ENCODE data around the gene THBS2. TPM values are rescaled to one million over a fixed set of nuclear protein-coding genes. Genes with fewer than 3 reads are reported as not detected.
"Not testable (repeated sequence)": the region's sequence is repeated elsewhere in the genome, so short reads cannot be mapped to it uniquely, and the experiment has no call there.

Gene THBS2
- total and polyA plus RNA-seq, 2 donors, result 22.8 to 140 TPM

DNA sequence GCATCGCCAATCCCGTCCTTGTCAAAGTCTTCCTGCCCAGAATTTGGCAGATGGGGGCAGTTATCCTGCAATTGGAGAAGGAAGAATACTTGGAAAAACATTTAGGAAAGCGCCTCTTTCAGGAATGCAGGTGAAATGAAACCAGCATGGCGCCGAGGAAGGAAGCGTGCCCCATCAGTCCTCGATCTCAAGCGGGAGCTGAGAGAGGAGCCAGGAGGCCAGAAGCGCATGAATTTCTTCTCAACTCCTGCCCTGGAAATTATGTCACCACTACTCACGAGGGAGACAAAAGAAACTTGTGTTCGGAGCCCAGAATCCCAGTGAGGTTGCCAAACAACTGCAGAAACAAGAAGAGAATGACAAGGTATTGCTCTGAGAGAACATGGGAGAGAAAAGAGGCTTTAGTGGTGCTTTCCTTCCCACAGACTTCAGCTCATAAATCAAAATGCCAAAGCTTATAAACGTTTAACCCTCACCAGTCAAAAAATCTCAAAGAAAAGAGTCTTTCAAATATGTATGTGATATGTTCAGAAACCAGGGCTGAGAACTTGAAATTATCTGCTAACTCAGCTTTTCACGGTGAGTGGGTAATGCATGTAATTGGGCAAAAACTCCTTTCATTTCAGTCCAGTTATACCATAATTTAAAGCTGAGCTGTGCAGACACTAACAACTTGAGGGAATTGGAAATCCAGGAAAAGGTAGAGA, 23.9 kb downstream of the THBS2 start:
- WGBS, result 59% methylated on average over 13 of the region's 13 CpGs
- Histone ChIP-seq H3K27ac (ENCODE audit: low read depth) (no peak overlapping the region), H3K4me3 (ENCODE audit: low read depth, low read length) (no peak overlapping the region), H3K36me3 (ENCODE audit: insufficient read depth) (peaks cover 5% of the 10 kb centered on the region), H3K4me1 (ENCODE audit: insufficient read depth) (no peaks in the 10 kb centered on the region)
- DNase-seq (ENCODE audit: extremely low spot score), result no peak

DNA sequence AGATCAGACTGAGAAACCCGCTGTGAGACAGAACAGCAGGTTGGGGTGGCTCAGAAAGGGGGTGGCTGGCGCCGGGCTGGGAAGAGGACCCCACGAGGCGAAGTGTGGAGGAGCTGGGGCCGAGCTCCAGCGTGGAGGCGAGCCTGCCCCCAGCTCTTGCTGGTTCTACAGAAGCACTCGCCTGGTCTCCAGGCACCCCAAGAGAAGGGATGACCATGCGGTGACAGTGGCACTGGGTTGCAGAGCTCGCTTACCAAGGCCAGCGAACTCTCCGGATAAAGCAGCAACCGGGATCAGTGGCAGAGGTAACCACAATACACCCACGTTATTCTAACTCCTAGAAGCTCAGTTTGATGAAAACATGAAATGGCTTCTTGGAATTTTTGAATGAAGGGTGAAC, 26.5 kb downstream of the THBS2 start:
- no peaks in the 10 kb centered on the region for H3K4me1 ChIP-seq (ENCODE audit: insufficient read depth)
- 95% methylated on average over 15 of the region's 15 CpGs for WGBS
- H3K36me3 ChIP-seq (ENCODE audit: insufficient read depth), result peaks cover 5% of the 10 kb centered on the region
- H3K4me3 ChIP-seq (ENCODE audit: low read depth, low read length), result no peak overlapping the region
- no peak overlapping the region for H3K27ac ChIP-seq (ENCODE audit: low read depth)
- no peak for DNase-seq (ENCODE audit: extremely low spot score)

DNA sequence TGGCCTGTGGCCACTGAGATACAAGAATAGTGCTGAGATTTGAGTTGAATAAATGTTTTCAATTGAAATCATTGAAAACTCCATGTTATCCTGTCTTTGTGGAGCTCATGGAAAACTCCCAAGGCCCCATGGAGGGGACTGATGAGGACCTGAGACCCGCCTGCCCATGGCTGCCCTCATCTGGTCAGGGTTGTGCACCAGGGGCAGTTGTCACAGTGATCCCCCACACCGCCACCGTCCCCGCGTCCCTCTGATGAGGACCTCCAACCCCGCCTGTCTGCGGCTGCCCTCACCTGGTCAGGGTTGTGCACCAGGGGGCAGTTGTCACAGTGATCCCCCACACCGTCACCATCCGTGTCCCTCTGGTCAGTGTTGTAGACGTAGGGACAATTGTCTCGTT, 27.8 kb downstream of the THBS2 start:
- Histone ChIP-seq H3K27ac (ENCODE audit: low read depth) (no peak overlapping the region), H3K4me3 (ENCODE audit: low read depth, low read length) (no peak overlapping the region), H3K36me3 (ENCODE audit: insufficient read depth) (peaks cover 5% of the 10 kb centered on the region), H3K4me1 (ENCODE audit: insufficient read depth) (no peaks in the 10 kb centered on the region)
- no peak for DNase-seq (ENCODE audit: extremely low spot score)
- WGBS, result 96% methylated on average over 11 of the region's 11 CpGs

- no peak overlapping the region for H3K27ac ChIP-seq (ENCODE audit: low read depth)
- WGBS, result 94% methylated on average over 23 of the region's 23 CpGs
- H3K4me3 ChIP-seq (ENCODE audit: low read depth, low read length), result no peak overlapping the region
- H3K4me1 ChIP-seq (ENCODE audit: insufficient read depth), result no peaks in the 10 kb centered on the region
- no peak for DNase-seq (ENCODE audit: extremely low spot score)
- H3K36me3 ChIP-seq (ENCODE audit: insufficient read depth), result peaks cover 5% of the 10 kb centered on the region
Measured at GRCh38 chr6:169225131-169225576, 28.5 kb downstream of the THBS2 start.

DNA sequence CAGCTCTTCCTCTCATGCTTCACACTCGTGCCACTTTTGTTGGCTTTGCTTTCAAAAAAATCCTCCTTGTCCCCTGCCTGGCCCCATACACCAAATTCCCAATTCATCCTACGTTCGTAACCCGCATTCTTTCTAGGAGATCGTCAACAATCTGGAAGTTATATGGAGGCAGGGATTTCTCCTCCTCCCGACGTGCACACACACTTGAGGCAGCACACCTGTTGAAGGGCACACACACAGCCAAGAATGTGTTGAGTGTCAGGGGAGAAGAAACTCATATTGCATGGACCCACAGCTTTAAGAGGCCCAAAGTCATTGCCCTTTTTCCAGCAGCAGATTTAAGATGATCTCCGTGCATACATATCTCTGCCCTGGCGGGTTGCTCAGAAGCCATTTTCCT, 28.9 kb downstream of the THBS2 start:
- Histone ChIP-seq H3K36me3 (ENCODE audit: insufficient read depth) (peaks cover 5% of the 10 kb centered on the region), H3K27ac (ENCODE audit: low read depth) (peak overlapping the region; percentile 30)
- WGBS, result 72% methylated on average over 9 of the region's 9 CpGs

DNA sequence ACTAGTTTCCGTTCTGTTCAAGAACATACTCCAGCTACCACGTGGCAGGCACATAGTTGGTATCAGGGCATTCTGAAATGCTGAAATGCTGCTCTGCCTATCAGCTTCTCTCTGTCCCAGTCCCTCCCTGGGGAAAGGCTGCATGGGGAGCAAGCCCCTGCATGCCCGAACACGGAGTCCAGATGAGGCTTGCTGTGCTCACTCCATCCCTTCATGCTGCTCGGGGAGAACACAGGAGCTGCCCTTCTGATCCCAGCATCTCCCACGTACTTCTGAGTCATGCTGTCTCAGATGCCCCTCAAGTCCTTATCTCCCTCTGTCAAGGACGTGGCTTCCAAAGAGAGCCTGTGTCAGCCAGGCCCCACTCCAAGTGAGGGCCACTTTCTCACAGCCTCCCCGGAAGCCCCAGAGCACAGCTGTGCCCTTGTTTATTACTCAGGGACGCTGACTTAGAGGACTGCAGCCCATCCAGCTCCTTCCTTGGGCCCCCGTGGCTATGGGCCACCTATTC, 29.4 kb downstream of the THBS2 start:
- H3K27ac ChIP-seq (ENCODE audit: low read depth), result peak overlapping the region; percentile 30
- DNase-seq (ENCODE audit: extremely low spot score), result no peak
- no peak overlapping the region for H3K4me3 ChIP-seq (ENCODE audit: low read depth, low read length)
- no peaks in the 10 kb centered on the region for H3K4me1 ChIP-seq (ENCODE audit: insufficient read depth)
- H3K36me3 ChIP-seq (ENCODE audit: insufficient read depth), result peaks cover 5% of the 10 kb centered on the region
- WGBS, result 48% methylated on average over 10 of the region's 10 CpGs

More for the DNA sequence above, 28.9 kb downstream of the THBS2 start:
- no peak overlapping the region for H3K4me3 ChIP-seq (ENCODE audit: low read depth, low read length)
- no peak for DNase-seq (ENCODE audit: extremely low spot score)
- H3K4me1 ChIP-seq (ENCODE audit: insufficient read depth), result no peaks in the 10 kb centered on the region

DNA sequence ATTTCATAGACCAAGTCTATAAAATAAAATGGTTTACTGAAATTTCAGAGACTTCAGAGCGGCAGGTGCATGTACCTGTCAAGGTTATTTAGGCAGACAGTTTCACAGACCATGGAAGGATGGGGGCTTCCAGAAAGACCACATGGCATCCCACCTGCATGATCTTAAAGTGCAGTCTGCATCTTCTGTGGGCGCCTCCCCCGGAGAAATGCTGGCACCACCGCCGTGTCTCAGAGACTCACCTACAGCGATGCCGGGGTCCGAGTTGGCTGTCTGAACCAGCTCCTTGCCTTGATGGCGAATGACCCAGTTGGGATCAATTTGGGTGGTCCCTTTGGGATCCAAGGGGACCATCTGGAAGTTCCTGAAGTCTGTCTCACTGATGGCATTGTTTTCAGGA, 30.6 kb downstream of the THBS2 start:
- H3K27ac ChIP-seq (ENCODE audit: low read depth), result no peak overlapping the region
- 96% methylated on average over 9 of the region's 9 CpGs for WGBS
- DNase-seq (ENCODE audit: extremely low spot score), result no peak
- H3K4me3 ChIP-seq (ENCODE audit: low read depth, low read length), result no peak overlapping the region
- H3K36me3 ChIP-seq (ENCODE audit: insufficient read depth), result peaks cover 5% of the 10 kb centered on the region
- no peaks in the 10 kb centered on the region for H3K4me1 ChIP-seq (ENCODE audit: insufficient read depth)

GRCh38 chr6:169222126-169222525, 31.5 kb downstream of the THBS2 start:
- no peak overlapping the region for H3K4me3 ChIP-seq (ENCODE audit: low read depth, low read length)
- H3K36me3 ChIP-seq (ENCODE audit: insufficient read depth), result peaks cover 4% of the 10 kb centered on the region
- 94% methylated on average over 24 of the region's 24 CpGs for WGBS
- H3K27ac ChIP-seq (ENCODE audit: low read depth), result no peak overlapping the region
- no peaks in the 10 kb centered on the region for H3K4me1 ChIP-seq (ENCODE audit: insufficient read depth)
- DNase-seq (ENCODE audit: extremely low spot score), result no peak

GRCh38 chr6:169221264-169221663, 32.4 kb downstream of the THBS2 start:
- WGBS, result 91% methylated on average over 7 of the region's 7 CpGs
- Histone ChIP-seq H3K4me1 (ENCODE audit: insufficient read depth) (no peaks in the 10 kb centered on the region), H3K27ac (ENCODE audit: low read depth) (no peak overlapping the region), H3K4me3 (ENCODE audit: low read depth, low read length) (no peak overlapping the region), H3K36me3 (ENCODE audit: insufficient read depth) (no peaks in the 10 kb centered on the region)
- no peak for DNase-seq (ENCODE audit: extremely low spot score)

DNA sequence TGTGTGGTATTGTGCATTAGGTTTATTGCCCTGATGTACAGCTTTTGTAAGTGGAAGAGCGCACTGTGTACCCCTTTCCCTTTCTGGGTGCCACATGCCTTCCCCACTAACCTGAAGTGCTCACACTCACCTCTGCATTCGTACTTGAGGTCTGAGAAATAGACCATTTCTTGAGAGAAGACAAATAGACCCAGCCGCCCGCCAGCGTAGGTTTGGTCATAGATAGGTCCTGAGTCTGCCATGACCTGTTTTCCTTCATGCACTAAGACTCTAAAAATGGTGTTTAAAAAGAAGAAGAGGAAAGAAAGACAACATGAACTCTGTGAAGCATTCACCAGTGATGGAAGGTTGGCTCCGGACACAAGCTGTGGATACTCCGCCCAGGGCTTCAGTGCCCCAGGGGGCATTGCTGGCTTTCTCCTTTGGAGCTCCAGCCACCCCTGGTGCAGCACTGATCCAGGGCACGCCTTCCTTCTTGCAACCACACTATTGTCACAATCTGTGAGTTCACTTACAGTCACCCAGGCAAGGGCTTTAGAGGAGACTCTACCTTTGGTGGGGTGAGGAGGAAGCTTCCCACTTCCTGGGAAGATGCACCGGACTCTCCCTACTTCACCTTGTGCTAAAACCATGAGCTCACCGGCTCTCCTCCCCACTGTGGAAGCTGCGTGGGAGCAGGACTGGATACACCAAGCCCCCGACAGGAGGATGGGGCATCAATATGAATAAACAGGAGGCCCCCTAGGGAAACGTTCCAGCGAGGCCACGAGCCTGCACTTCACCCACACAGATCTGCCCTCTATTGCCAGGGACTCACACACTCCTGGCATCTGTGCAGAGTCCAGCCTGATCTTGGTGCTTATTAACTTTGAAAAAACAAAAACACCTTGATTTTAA, 33.3 kb downstream of the THBS2 start:
- no peak overlapping the region for H3K4me3 ChIP-seq (ENCODE audit: low read depth, low read length)
- no peak for DNase-seq (ENCODE audit: extremely low spot score)
- H3K4me1 ChIP-seq (ENCODE audit: insufficient read depth), result no peaks in the 10 kb centered on the region
- no peak overlapping the region for H3K27ac ChIP-seq (ENCODE audit: low read depth)
- WGBS, result 82% methylated on average over 15 of the region's 15 CpGs
- H3K36me3 ChIP-seq (ENCODE audit: insufficient read depth), result no peaks in the 10 kb centered on the region

DNA sequence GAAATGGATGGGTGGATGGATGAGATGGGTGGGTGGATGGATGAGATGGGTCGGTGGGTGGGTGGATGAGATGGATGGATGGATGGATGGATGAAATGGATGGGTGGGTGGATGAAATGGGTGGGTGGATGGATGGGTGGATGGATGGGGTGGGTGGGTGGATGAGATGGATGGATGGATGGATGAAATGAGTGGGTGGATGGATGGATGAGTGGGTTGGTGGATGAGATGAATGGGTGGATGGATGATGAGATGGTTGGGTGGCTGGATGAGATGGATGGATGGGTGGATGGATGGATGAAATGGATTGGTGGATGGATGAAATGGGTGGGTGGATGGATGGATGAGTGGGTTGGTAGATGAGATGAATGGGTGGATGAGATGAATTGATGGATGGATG, 35.7 kb downstream of the THBS2 start:
- no peaks in the 10 kb centered on the region for H3K4me1 ChIP-seq (ENCODE audit: insufficient read depth)
- DNase-seq (ENCODE audit: extremely low spot score), result no peak
- H3K36me3 ChIP-seq (ENCODE audit: insufficient read depth), result no peaks in the 10 kb centered on the region
- H3K27ac ChIP-seq (ENCODE audit: low read depth), result no peak overlapping the region
- no peak overlapping the region for H3K4me3 ChIP-seq (ENCODE audit: low read depth, low read length)
- 95% methylated on average over 1 of the region's 1 CpG for WGBS

GRCh38 chr6:169216830-169217229, 36.8 kb downstream of the THBS2 start:
- no peaks in the 10 kb centered on the region for H3K4me1 ChIP-seq (ENCODE audit: insufficient read depth)
- H3K36me3 ChIP-seq (ENCODE audit: insufficient read depth), result no peaks in the 10 kb centered on the region
- DNase-seq (ENCODE audit: extremely low spot score), result no peak
- H3K4me3 ChIP-seq (ENCODE audit: low read depth, low read length), result no peak overlapping the region
- H3K27ac ChIP-seq (ENCODE audit: low read depth), result no peak overlapping the region
- WGBS, result 86% methylated on average over 14 of the region's 14 CpGs

DNA sequence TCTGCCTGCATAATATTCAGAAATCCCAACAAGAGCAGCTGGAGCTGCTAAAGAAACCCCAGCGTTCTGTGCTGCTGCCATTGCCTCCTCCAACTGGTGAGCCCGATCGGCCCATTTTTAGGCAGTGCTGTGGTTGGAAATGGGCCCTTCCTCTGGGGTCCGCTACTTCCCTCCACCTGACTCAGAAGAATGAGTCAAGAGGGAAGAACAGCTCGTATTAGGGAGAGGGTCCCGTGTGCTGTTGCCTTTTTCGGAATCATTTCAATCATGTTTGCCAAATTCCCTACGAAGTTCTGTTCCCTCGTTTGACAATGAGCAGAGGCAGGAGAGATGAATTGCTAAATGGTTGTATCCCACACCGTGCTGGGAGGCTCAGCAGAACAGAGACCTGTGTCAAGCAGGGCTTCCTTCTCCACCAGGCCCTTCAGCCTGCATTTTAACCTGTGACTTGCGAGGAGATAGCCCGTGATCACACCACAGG, 38.4 kb downstream of the THBS2 start:
- Histone ChIP-seq H3K4me1 (ENCODE audit: insufficient read depth) (no peaks in the 10 kb centered on the region), H3K27ac (ENCODE audit: low read depth) (peak overlapping the region; percentile 95), H3K36me3 (ENCODE audit: insufficient read depth) (no peaks in the 10 kb centered on the region), H3K4me3 (ENCODE audit: low read depth, low read length) (no peak overlapping the region)
- WGBS, result 33% methylated on average over 12 of the region's 12 CpGs
- no peak for DNase-seq (ENCODE audit: extremely low spot score)

- not testable (repeated sequence) for H3K4me1 ChIP-seq (ENCODE audit: insufficient read depth); H3K36me3 ChIP-seq (ENCODE audit: insufficient read depth); DNase-seq (ENCODE audit: extremely low spot score); H3K4me3 ChIP-seq (ENCODE audit: low read depth, low read length)
- WGBS, result 11% methylated on average over 3 of the region's 3 CpGs
- peak overlapping the region; percentile 95 for H3K27ac ChIP-seq (ENCODE audit: low read depth)
Measured at GRCh38 chr6:169214789-169215188, 38.9 kb downstream of the THBS2 start.
